OCI-LY7 (cell line): ENCODE data around the gene PTPA. TPM values are rescaled to one million over a fixed set of nuclear protein-coding genes. Genes with fewer than 3 reads are reported as not detected.

Source experiments
- BruUV-seq: library from RNA; stranded (reverse); fragments of 400-500 nt; replicated peaks from 2 replicates; lab custom pipeline; 2021; lab: Mats Ljungman, UMichigan
- CTCF ChIA-PET: fragments of 300-600 bp; sonication (Branson Sonifier 250); formaldehyde crosslinking; loops from one replicate; lab custom pipeline; 2022; ENCODE audit warnings: antibody characterized with exemption; ENCODE audit not compliant: unreplicated experiment; lab: Charles Lee
- POLR2A ChIA-PET: fragments of 300-600 bp; sonication (Branson Sonifier 250); formaldehyde crosslinking; loops from one replicate; lab custom pipeline; 2022; ENCODE audit warnings: antibody characterized with exemption; lab: Charles Lee
- DNase-seq: peaks from one replicate; pipeline ENCODE4 v3.0.0-alpha.2; 2015; ENCODE audit warnings: low spot score
- H2AFZ ChIP-seq: fragments of 200-600 bp; sonication (generic), shearing (Covaris generic); 2 replicates; pipeline ENCODE4 v1.6.1; 2014; ENCODE audit warnings: mild to moderate bottlenecking, antibody characterized with exemption, low read length, moderate library complexity
- H3K27ac ChIP-seq: fragments of 200-600 bp; sonication (generic); 2 replicates; pipeline ENCODE4 v1.5.1; 2014; ENCODE audit warnings: mixed run types, low read depth, mild to moderate bottlenecking, moderate library complexity, low read length, inconsistent platforms; ENCODE audit not compliant: poor library complexity, severe bottlenecking
- H3K36me3 ChIP-seq: fragments of 200-600 bp; sonication (generic); 2 replicates; pipeline ENCODE4 v1.6.1; 2014; ENCODE audit warnings: mild to moderate bottlenecking, antibody characterized with exemption, low read length, moderate library complexity, mixed read lengths; ENCODE audit not compliant: insufficient read depth
- H3K4me1 ChIP-seq: fragments of 200-600 bp; sonication (generic); 2 replicates; pipeline ENCODE4 v1.5.1; 2014; ENCODE audit warnings: mild to moderate bottlenecking, low read length; ENCODE audit not compliant: insufficient read depth, poor library complexity, severe bottlenecking
- H3K4me2 ChIP-seq: fragments of 200-600 bp; sonication (generic); 2 replicates; pipeline ENCODE4 v1.6.1; 2014; ENCODE audit warnings: mild to moderate bottlenecking, low read length
- H3K4me3 ChIP-seq: fragments of 200-600 bp; sonication (generic); 2 replicates; pipeline ENCODE4 v1.5.1; 2014; ENCODE audit warnings: mild to moderate bottlenecking, low read depth, low read length; ENCODE audit not compliant: poor library complexity, severe bottlenecking
- H3K79me2 ChIP-seq: fragments of 200-600 bp; sonication (generic); 2 replicates; pipeline ENCODE4 v1.6.1; 2016; ENCODE audit warnings: low read depth, mild to moderate bottlenecking, low read length, moderate library complexity, mixed read lengths; ENCODE audit not compliant: insufficient read depth
- H3K9me2 ChIP-seq: fragments of 200-600 bp; sonication (generic); 2 replicates; pipeline ENCODE4 v1.6.1; 2016; ENCODE audit warnings: mild to moderate bottlenecking, low read length, mixed read lengths; ENCODE audit not compliant: insufficient read depth
- H3K9me3 ChIP-seq: fragments of 200-600 bp; sonication (generic); 2 replicates; pipeline ENCODE4 v1.6.1; 2014; ENCODE audit warnings: mild to moderate bottlenecking, mixed run types, low read length, mixed read lengths
- H4K20me1 ChIP-seq: fragments of 200-600 bp; sonication (generic); 2 replicates; pipeline ENCODE4 v1.6.1; 2014; ENCODE audit warnings: mild to moderate bottlenecking, antibody characterized with exemption, low read length, moderate library complexity, mixed read lengths; ENCODE audit not compliant: insufficient read depth
- EZH2phosphoT487 ChIP-seq: fragments of 200-600 bp; sonication (generic); IDR thresholded peaks from 2 replicates; pipeline ENCODE4 v1.6.1; 2018; ENCODE audit warnings: low read depth, borderline replicate concordance, mild to moderate bottlenecking, mixed run types, antibody characterized with exemption, low read length, moderate library complexity, mixed read lengths
- intact Hi-C: fragments of 100-400 bp; cut with micrococcal nuclease; formaldehyde crosslinking; loops from one replicate; pipeline ENCODE4 v1.10.0; 2022; ENCODE audit not compliant: unreplicated experiment
- total RNA-seq, 2 experiments: library from RNA; depleted of rRNA in 1 of 2; stranded (reverse); fragments of >200 nt in 1 of 2; shearing (Covaris generic) in 1 of 2; gene quantifications; 2 replicates each; pipeline ENCODE4 v1.2.3, GENCODE V29; 2014 to 2022
- TF ChIP-seq, protein P1 (sequence below): fragments of 200-600 bp; sonication (generic); conservative IDR thresholded peaks from 2 replicates; pipeline ENCODE4 v1.5.1; 2014; ENCODE audit warnings: mild to moderate bottlenecking, antibody characterized with exemption, low read length, moderate library complexity, mixed read lengths

The PTPA gene
- total RNA-seq, 2 experiments from 2014 or later = 106 to 111 TPM

DNA sequence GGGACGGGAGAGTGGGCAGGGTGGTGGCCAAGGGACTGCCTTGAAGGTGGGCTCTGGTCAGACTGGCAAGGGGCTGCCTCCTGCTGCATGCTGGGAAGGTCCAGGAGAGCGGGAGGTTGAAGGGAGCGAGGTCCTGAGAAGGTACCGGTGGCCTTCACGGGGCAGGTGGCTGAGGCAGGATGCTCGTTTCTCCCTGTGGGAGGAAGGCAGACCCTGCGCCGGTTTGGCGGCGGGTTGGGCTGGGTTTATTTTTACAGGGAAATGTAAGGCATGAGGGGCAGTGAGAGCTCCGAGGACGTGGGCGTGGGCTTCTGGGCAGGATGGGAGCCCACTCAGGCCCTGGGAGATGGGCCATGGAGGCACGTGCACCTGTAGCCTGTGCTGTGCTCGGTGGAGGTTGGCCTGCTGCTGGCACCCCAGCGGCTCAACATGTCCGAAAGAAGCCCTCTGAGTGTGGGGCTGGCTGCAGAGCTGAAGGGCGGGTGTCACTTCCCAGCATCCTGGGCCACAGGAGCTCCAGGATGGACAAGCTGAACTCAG, 39.5 kb downstream of the PTPA start:
- Histone ChIP-seq H3K9me3 (no peaks in the 10 kb centered on the region), H3K27ac (no peak overlapping the region), H3K36me3 (peaks cover 8% of the 10 kb centered on the region; the same call in 1 of the 2 replicates), H3K79me2 (no peaks in the 10 kb centered on the region), H3K4me1 (peaks cover 40% of the 10 kb centered on the region), H3K4me3 (no peak overlapping the region), H2AFZ (no peak overlapping the region), H3K9me2 (no peaks in the 10 kb centered on the region), H4K20me1 (no peaks in the 10 kb centered on the region), H3K4me2 (no peak overlapping the region)
- DNase-seq = no peak
- no TSS peak for BruUV-seq
- intact Hi-C loops = no loop called here
- POLR2A ChIA-PET = no interaction called here
- CTCF ChIA-PET = no interaction called here
- no peak for TF ChIP-seq EZH2phosphoT487
- TF ChIP-seq, protein P1, sequence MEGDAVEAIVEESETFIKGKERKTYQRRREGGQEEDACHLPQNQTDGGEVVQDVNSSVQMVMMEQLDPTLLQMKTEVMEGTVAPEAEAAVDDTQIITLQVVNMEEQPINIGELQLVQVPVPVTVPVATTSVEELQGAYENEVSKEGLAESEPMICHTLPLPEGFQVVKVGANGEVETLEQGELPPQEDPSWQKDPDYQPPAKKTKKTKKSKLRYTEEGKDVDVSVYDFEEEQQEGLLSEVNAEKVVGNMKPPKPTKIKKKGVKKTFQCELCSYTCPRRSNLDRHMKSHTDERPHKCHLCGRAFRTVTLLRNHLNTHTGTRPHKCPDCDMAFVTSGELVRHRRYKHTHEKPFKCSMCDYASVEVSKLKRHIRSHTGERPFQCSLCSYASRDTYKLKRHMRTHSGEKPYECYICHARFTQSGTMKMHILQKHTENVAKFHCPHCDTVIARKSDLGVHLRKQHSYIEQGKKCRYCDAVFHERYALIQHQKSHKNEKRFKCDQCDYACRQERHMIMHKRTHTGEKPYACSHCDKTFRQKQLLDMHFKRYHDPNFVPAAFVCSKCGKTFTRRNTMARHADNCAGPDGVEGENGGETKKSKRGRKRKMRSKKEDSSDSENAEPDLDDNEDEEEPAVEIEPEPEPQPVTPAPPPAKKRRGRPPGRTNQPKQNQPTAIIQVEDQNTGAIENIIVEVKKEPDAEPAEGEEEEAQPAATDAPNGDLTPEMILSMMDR = no peak

DNA sequence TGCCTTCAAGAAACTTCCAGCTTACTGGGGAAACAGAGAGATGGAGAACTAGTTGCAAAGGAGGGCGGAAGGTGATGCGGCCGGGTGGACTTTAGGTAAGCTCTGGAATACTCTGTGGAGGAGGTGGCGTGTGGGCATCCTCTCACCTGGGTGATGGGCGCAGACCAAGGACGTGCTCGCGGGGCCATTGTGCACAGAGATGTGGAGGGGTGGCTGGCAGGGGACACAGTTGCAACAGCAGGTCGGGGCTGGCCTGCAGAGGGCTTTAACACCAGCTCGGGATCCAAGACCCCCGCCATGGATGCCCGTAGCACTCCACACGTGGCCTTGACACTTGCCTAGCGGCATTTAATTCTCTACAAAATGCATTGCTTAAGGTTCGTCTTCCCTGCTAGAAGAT, 40.3 kb downstream of the PTPA start:
- BruUV-seq = no TSS peak
- no peaks in the 10 kb centered on the region for H3K79me2 ChIP-seq
- no peak overlapping the region for H3K4me2 ChIP-seq
- intact Hi-C loops = no loop called here
- peaks cover 35% of the 10 kb centered on the region for H3K4me1 ChIP-seq
- DNase-seq = no peak
- H2AFZ ChIP-seq = no peak overlapping the region
- ChIA-PET CTCF (no interaction called here), POLR2A (no interaction called here)
- no peaks in the 10 kb centered on the region for H3K9me2 ChIP-seq
- no peak overlapping the region for H3K4me3 ChIP-seq
- no peaks in the 10 kb centered on the region for H4K20me1 ChIP-seq
- TF ChIP-seq, protein P1 = no peak
- TF ChIP-seq EZH2phosphoT487 = no peak
- no peaks in the 10 kb centered on the region for H3K9me3 ChIP-seq
- H3K27ac ChIP-seq = no peak overlapping the region
- peaks cover 8% of the 10 kb centered on the region; the same call in 1 of the 2 replicates for H3K36me3 ChIP-seq

DNA sequence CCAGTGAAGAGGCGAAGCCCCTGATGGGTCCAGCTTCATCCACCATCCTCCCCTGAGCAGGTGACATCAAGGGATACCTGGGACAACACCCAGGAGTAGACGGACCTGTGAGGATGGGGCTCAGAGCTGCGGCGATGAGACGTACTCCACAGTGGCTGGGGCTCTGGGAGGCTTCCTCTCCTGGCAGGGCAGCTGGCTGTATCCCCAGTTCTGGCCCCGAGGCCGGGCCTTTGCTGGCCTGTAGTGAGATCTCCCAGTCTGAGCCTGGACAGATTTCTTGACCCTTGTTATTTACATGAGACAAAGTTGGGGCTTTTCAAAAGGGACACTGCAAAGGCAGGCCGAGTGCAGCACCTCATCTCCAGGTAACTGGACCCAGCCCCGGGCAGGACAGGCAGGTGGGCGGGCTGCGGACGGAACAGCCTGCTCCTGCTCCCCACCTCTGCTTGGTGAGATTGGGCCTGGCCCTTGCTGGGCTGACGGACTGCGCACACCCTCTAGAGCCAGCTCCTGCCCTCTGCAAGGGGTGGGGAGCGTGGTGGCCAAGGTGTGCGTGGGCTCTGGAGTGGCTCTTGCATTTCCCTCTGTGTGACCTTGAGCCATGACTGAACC, 43.8 kb downstream of the PTPA start:
- H3K4me1 ChIP-seq = peaks cover 1% of the 10 kb centered on the region
- H3K9me2 ChIP-seq = no peaks in the 10 kb centered on the region
- H3K9me3 ChIP-seq = no peaks in the 10 kb centered on the region
- BruUV-seq = no TSS peak
- H3K27ac ChIP-seq = no peak overlapping the region
- H3K4me2 ChIP-seq = no peak overlapping the region
- ChIA-PET CTCF (no interaction called here), POLR2A (interaction anchor here (0.6 kb wide), 1 partner anchor 12 kb away, joined by 4 read pairs; no protein-coding TSS in a partner anchor)
- no peaks in the 10 kb centered on the region for H3K36me3 ChIP-seq
- H2AFZ ChIP-seq = no peak overlapping the region
- no peak overlapping the region for H3K4me3 ChIP-seq
- no peaks in the 10 kb centered on the region for H4K20me1 ChIP-seq
- no peaks in the 10 kb centered on the region for H3K79me2 ChIP-seq
- intact Hi-C loops = no loop called here
- no peak for TF ChIP-seq EZH2phosphoT487
- TF ChIP-seq, protein P1 = no peak
- no peak for DNase-seq
